Endothelial cell of hepatic sinusoid (primary cell): ENCODE measurements around the gene NTN1.

ENCODE experiments used
- in situ Hi-C: cut with HindIII; loops from 2 replicates; pipeline ENCODE4 v1.10.0; 2017; ENCODE audit warnings: low sequenced_read_pairs

NTN1 gene

GRCh38 chr17:9229160-9229825, 208.0 kb downstream of the NTN1 start:
- in situ Hi-C loops, result no loop called here

- in situ Hi-C loops, result no loop called here
Measured at GRCh38 chr17:9229826-9230201, 208.5 kb downstream of the NTN1 start.

DNA sequence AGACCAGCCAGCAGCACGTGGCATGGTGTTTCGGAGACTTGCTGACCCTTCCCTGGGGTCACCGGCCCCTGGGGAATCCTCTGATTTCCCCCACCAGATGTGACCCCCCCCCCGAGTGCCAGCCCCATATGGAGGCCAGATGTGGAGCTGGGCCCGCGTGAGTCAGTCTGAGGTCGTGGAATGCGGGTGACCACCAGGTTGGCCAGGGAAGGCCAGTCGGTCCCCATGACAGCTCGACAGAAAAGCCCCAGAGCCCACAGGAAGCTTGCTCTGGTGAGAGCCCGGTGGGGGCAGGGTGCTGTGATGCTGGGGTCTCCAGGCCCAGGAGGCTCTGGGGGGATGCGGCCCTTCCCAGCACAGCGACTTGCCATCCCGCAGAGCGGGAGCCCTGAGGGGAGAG, 209.0 kb downstream of the NTN1 start:
- in situ Hi-C loops, result no loop called here

DNA sequence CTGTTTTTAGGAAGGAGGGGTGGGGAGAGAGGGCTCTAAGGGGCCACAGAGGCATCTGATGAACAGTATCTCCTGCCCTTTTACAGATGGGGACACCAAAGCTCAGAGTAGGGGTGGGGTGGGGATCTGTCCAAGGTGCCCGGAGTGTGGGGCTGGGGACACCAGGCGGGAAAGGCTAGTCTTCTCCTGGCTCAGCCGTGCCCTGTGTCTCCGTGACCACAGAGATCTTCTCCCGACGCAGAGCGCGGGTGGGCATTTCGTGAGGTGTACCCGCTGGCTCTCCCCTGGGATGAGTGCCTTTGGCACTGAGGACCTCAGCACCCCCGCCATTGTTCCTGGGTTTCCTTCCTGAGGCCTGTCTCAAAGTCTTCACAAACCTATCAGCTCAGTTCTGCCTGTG, 209.6 kb downstream of the NTN1 start:
- in situ Hi-C loops, result no loop called here

DNA sequence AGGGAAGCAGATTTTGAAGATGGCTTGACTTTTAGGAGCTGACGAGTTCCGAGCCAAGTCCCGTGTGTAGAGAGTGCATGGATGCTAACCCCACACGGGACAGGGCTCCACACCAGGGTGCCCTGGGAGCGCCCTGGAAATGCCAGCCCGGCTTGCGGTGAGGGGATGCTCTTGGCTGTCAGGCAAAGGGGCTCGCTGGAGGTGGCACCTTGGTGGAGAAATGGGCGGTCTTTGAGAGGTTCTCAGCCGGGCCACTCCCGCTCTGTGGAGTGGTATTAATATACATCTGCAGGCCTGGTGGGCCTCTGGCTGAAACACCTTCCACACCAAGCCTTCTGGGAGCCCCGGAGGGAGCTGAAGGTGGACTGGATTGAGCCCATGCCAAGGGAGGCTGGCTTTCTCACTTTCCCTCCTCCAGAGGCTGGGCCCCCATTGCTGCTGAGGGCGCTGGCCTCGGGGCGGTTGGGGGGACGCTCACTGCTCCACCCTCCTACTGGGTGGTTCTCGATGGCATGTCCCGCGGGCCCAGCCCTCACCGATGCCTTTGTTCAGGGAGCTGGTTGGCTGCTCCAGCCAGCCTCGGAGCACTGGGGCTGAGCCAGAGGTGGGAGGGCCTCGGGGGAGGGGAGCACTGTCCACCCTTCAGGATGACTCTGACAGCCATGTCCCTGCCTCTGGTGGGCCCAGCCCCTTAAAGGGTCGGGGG, 210.3 kb downstream of the NTN1 start:
- in situ Hi-C loops, result no loop called here

DNA sequence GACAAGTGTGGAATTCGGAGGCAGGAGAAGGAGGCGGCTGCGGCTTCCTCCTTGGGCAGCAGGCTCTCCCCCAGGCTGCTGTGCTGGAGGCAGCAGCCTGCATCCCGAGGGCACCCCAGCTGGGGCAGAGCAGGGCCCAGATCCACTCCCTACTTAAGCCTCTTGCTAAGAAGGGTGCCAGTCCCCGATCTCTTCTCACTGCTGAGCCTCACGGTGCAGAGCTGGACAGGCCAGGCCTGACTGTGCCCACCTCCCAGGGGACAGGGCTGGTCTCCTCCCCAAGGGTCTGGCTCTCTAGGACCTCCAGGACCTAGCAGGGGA, 210.8 kb downstream of the NTN1 start:
- in situ Hi-C loops, result no loop called here

- in situ Hi-C loops, result no loop called here
Measured at GRCh38 chr17:9232591-9233270, 211.4 kb downstream of the NTN1 start.

DNA sequence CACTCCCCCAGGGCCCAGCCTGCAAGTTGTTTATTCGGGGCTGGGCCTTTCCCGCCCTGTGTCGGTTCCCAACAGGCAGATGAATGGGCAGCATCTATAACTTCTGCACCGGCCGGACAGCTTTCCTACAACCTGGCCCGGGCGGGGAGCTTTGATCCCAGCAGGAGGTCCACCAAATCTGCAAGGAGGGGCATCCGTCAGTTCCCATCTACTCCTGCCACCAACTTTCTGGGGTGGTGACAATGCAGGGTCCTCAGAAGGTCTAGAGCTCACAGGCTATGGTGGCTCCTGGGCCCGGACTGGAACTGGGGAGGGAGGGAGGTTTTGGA, 211.9 kb downstream of the NTN1 start:
- in situ Hi-C loops, result no loop called here

DNA sequence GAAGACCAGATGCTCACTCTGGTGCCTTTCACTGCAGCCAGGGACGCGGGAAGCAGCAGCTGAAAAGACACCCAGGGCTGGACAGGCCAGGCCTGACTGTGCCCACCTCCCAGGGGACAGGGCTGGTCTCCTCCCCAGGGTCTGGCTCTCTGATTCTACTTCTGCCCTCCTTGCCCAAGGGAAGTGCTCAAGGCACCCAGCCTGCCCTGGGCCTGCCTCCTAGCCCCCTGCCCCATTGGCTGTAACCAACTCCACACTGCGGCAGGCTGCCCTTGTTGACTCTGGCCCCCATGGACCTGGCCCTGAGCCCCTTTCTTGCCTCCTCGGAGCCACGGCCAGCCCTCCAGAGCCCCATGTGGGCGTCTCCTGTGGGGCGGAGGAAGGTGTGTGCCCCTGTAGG, 212.5 kb downstream of the NTN1 start:
- in situ Hi-C loops, result no loop called here

DNA sequence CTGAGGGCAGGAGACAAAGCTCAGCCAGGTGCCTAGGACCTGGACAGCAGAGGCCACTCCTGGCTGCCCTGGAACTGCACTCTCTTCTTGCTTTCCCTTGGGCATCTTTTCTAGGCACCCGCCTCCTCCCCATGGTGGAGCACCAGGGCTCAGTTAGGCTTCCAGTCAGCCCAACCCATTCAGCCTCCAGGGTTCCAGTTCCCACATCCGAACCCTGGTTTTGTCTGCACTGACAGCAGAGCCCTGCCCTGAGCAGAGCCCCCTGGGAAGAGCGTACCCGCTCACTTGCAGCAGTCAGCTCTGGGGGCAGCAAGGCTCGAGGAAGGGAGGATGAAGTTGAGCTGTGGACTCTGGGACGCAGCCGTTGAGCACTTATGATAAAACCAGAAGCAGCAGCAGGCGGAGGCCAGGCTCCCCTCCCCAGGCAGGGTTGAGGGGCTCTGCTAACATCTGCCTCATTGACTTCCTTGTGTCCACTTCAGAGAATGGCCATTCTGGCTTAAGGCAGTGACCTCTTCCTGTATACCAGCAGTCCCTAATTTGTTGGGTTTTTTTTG, 213.2 kb downstream of the NTN1 start:
- in situ Hi-C loops, result no loop called here

- in situ Hi-C loops, result no loop called here
Measured at GRCh38 chr17:9235346-9235745, 214.0 kb downstream of the NTN1 start.

- in situ Hi-C loops, result no loop called here
Measured at GRCh38 chr17:9236286-9237052, 215.2 kb downstream of the NTN1 start.

DNA sequence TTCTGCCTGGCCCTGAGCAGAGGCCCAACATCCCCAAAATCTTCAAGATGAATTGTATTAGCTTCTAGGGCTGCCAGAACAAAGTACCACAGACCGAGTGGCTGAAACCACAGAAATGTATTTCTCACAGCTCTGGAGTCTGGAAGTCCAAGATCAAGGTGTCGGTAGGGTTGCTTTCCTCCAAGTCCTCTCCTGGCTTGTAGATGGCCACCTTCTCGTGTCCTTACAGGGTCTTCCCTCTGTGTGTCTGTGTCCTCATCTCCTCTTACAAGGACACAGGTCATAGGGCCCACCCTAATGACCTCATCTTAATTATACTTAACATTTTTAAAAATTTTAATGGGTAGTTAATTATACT, 215.7 kb downstream of the NTN1 start:
- in situ Hi-C loops, result no loop called here

DNA sequence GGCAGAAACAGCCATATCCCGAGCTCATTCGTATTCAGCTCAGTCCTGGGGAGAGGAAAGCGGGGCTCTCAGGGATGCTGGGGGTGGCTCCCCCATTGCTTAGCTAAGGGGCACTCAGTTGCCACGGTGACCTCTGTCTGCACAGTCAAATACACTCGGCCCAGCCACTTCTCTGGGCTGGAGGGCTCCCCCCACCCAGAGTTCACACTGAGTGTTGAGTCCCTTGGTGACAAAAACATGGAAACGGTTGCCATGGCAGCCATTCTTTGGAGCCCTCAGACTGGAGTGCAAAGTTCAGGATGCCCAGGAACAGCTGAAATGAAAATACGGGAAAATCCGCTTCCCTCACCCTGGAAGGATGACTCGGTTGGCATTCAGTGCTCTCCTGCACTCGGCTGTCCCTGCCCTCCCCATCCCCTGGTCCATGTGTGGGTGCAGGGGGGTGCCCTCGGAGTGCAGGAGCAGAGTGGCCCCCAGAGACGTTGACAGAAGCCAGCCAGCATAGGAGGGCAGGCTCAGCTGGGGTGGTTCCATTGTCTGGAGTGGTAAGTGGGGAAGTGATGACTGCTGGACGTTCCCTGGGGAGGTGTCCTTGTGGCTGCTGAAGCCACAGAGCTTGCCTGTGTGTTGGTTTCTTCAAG, 216.5 kb downstream of the NTN1 start:
- in situ Hi-C loops, result no loop called here

DNA sequence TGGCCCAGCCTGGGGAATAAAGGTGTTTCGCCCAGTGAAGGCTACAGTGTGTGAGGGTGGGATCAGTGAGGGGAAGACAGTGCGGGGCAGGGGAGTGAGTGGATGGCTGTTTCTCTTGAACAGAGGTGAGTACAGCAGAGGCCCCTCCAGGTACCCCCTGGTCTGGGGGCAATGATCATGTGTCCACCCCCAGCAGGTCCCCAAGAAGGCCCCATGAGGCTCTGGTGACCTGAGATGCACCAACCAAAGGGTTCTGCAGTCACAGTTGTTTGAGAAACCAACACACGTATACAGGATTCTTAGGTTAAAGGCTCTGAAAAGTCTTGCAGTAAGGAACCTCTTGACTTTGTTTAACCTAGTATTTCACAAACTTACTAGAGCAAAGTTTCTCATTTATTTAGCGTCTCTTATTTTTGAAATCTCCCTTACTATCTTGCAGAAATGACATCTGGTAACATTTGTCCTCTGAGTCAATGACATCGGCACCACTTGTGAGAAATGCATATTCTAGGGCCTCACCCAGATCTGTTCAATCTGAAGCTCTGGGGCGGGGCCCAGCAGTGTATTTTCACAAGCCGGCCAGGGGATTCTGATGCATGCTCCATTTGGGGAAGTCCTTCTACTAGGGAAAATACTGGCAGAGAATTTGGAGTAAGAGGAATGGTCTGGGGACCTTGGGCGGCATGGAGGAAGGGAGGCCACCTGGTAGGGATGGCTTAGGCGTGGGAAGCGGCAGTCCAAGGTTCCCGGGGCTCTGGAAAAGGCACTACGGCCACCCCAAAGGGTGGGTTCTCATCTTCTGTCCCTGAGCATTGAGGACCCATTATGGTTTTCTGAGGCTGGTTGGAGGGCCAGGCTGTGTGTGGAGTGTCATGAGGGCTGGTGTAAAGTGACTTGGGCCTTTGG, 217.3 kb downstream of the NTN1 start:
- in situ Hi-C loops, result no loop called here

DNA sequence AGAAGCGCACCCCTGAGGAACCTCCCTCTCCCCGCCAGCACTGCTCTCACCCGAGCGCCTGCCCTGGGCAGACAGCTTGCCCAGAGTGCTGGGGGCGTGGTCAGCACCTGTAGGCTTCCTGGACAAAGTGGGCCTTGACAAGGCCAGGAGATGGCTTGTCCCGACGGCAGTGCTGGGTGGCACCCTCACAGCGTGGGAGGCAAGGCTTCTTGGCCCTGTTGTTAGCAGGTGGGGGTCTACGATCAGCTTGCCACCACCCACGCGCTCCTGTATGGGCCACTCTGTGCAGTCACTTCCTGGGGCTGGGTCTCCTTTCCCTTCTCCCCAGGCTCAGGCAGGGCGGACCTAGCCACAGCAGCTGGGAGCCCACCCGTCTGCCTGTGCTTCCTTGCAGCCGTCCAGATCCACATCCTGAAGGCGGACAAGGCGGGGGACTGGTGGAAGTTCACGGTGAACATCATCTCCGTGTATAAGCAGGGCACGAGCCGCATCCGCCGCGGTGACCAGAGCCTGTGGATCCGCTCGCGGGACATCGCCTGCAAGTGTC, 218.0 kb downstream of the NTN1 start:
- in situ Hi-C loops, result no loop called here

DNA sequence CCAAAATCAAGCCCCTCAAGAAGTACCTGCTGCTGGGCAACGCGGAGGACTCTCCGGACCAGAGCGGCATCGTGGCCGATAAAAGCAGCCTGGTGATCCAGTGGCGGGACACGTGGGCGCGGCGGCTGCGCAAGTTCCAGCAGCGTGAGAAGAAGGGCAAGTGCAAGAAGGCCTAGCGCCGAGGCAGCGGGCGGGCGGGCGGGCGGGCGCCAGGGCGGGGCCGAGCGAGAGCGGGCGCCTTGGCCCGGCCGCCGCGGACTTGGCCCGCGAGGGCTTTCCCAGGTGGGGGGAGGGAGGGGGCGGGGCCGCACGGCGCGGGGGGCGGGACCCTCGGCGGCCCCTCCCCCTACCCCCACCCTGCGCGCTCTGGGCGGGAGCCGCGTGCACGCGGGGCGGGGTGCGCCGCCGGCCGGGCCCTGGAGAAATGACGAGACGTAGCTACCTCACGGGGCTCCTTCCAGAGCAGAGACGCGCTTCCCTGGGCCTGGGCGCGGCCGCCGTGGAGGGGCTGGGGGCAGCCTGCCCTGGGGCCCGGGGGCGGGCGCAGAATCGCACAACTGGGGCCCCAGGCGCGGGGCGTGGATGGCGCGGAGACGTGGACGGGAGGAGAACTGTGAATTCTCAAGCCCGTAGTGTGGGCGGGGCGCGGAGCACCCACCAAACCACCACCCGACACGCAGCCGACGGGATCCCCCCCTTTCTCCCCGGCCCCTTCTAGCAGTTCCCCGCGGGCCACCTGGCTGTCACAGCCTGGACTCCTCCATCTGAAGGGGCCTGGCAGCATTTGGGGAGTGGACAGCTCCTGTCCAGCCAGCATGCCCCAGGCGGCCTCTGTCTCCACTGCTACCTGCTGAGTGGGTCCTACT, 218.7 kb downstream of the NTN1 start:
- in situ Hi-C loops, result no loop called here

GRCh38 chr17:9240659-9241370, 219.5 kb downstream of the NTN1 start:
- in situ Hi-C loops, result no loop called here
